Spleen (tissue), 11 donors: Measurements from ENCODE around the gene PITHD1. TPM values are rescaled to one million over a fixed set of nuclear protein-coding genes. Genes with fewer than 3 reads are reported as not detected.

Experiments
- DNase-seq: peaks from one replicate; pipeline ENCODE4 v3.0.0-alpha.2; 2020
- H3K27ac ChIP-seq, 8 donors: fragments of 200-600 bp; sonication (generic) in 7 of 8; 1 replicate in 4 of 8; 2 replicates in 4 of 8; pipeline versions ENCODE4 v1.5.0 to v1.8.0; 2016 to 2021; ENCODE audit warnings: inconsistent platforms in 4 of 8, mild to moderate bottlenecking in 4 of 8, moderate library complexity in 1 of 8
- H3K27me3 ChIP-seq, 7 donors: fragments of 200-600 bp; sonication (generic) in 6 of 7; replicated peaks in 1 of 7; 1 replicate in 4 of 7; 2 replicates in 3 of 7; pipeline versions ENCODE4 v1.5.0 to v1.8.0; 2016 to 2021; ENCODE audit warnings: inconsistent platforms in 3 of 7, mild to moderate bottlenecking in 1 of 7
- H3K36me3 ChIP-seq, 6 donors: fragments of 200-600 bp; sonication (generic) in 5 of 6; 1 replicate in 4 of 6; 2 replicates in 2 of 6; pipeline versions ENCODE4 v1.5.0 to v1.8.0; 2016 to 2021; ENCODE audit warnings: inconsistent platforms in 2 of 6
- H3K4me1 ChIP-seq, 6 donors: fragments of 200-600 bp; sonication (generic) in 5 of 6; 1 replicate in 3 of 6; 2 replicates in 3 of 6; pipeline versions ENCODE4 v1.5.0 to v1.8.0; 2016 to 2021; ENCODE audit warnings: inconsistent platforms in 3 of 6
- H3K4me3 ChIP-seq, 8 donors: fragments of 200-600 bp; sonication (generic) in 7 of 8; 1 replicate in 4 of 8; 2 replicates in 4 of 8; pipeline versions ENCODE4 v1.5.0 to v1.8.0; 2016 to 2021; ENCODE audit warnings: inconsistent platforms in 4 of 8, mild to moderate bottlenecking in 4 of 8, moderate library complexity in 2 of 8
- H3K9me3 ChIP-seq, 8 donors: fragments of 200-600 bp; sonication (generic) in 7 of 8; 1 replicate in 4 of 8; 2 replicates in 4 of 8; pipeline versions ENCODE4 v1.5.0 to v1.8.0; 2016 to 2021; ENCODE audit warnings: inconsistent platforms in 4 of 8
- POLR2A ChIP-seq, 3 donors: fragments of 450-650 bp; IDR thresholded peaks; one replicate each; pipeline ENCODE4 v1.5.1; 2017; ENCODE audit warnings: antibody characterized with exemption in 3 of 3, mild to moderate bottlenecking in 1 of 3
- POLR2AphosphoS5 ChIP-seq, 3 donors: sonication (generic); formaldehyde crosslinking; IDR thresholded peaks; one replicate each; pipeline ENCODE4 v1.5.1; 2017; ENCODE audit warnings: antibody characterized with exemption in 3 of 3
- WGBS, 5 donors: extraction: QIAGEN DNeasy Blood & Tissue Kit in 3 of 5; methylation state at CpG; one replicate each; pipeline versions ENCODE4 v1.1.5 to v1.1.7; 2013 to 2018; 5-methylcytosine and 5-hydroxymethylcytosine counted together
- intact Hi-C: fragments of 100-400 bp; cut with DNase I; formaldehyde crosslinking; loops from one replicate; pipeline ENCODE4 v1.15.0; 2023; ENCODE audit warnings: low total_unique reads
- polyA plus RNA-seq, 3 donors: library from polyadenylated mRNA; stranded (reverse); fragments of 200-250 nt; gene quantifications; one replicate each; pipeline ENCODE4 v1.2.1, GENCODE V29; 2013
- total RNA-seq, 7 donors: library from RNA; depleted of rRNA in 3 of 7; stranded (reverse); fragments of >200 nt in 3 of 7; fragmentation: NEBNext Ultra II Directional in 4 of 7; extraction: Animal tissue kit (Norgen Biotek cat#: 25700) in 4 of 7; gene quantifications; one replicate each; pipeline versions ENCODE4 v1.1.0 to v1.2.1, GENCODE V29; 2016 to 2021
- TF ChIP-seq, protein P1 (sequence below), 11 experiments: fragments of 200-600 bp in 7 of 11; fragments of 450-650 bp in 4 of 11; sonication (generic) in 4 of 11; IDR thresholded peaks in 8 of 11; conservative IDR thresholded peaks in 3 of 11; 1 replicate in 7 of 11; 2 replicates in 4 of 11; pipeline versions ENCODE4 v1.4.0 to v1.8.0; 2016 to 2021; ENCODE audit warnings: antibody characterized with exemption in 11 of 11, inconsistent platforms in 4 of 11, mild to moderate bottlenecking in 1 of 11
- donor health status: healthy with polysubstance abuse.
- donor health status: DM: no; HTN: no; CAD: no; lungs with moderate emphysema.
- donor health status: DM: no; HTN: no; CAD: no.
- donor health status: Bipolar disorder and iron deficiency.
- donor health status: healthy.
- donor health status: DM: no; HTN: no; CAD: no.
- donor health status: DM: yes; HTN: yes; CAD: no.

Gene PITHD1
- total and polyA plus RNA-seq, 10 donors: 43.9 to 68.5 (median 52.0) TPM

- no peak for DNase-seq
- intact Hi-C loops: loop anchor here (10.0 kb wide), 1 partner anchor 51 kb away; the partner anchor contains the start of gene RPL11
- peaks cover 0 to 45% (median 14%) of the 10 kb centered on the region in 6 donors for H3K36me3 ChIP-seq
- H3K9me3 ChIP-seq: no peaks in the 10 kb centered on the region
- H3K4me3 ChIP-seq: no peak overlapping the region
- H3K27me3 ChIP-seq: no peaks in the 10 kb centered on the region
- 52 to 63% (median 57%) methylated on average over 1 of the region's 1 CpG for WGBS, 5 donors
- peak overlapping the region in 1 of 8 donors; percentile 96 for H3K27ac ChIP-seq
- TF ChIP-seq POLR2A (IDR thresholded peaks at IDR 0.05): no peak
- TF ChIP-seq, protein P1, sequence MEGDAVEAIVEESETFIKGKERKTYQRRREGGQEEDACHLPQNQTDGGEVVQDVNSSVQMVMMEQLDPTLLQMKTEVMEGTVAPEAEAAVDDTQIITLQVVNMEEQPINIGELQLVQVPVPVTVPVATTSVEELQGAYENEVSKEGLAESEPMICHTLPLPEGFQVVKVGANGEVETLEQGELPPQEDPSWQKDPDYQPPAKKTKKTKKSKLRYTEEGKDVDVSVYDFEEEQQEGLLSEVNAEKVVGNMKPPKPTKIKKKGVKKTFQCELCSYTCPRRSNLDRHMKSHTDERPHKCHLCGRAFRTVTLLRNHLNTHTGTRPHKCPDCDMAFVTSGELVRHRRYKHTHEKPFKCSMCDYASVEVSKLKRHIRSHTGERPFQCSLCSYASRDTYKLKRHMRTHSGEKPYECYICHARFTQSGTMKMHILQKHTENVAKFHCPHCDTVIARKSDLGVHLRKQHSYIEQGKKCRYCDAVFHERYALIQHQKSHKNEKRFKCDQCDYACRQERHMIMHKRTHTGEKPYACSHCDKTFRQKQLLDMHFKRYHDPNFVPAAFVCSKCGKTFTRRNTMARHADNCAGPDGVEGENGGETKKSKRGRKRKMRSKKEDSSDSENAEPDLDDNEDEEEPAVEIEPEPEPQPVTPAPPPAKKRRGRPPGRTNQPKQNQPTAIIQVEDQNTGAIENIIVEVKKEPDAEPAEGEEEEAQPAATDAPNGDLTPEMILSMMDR (IDR thresholded peaks at IDR 0.05 in 8 of 11, conservative IDR thresholded peaks at IDR 0.05 in 3 of 11): peak in 8 of 11 experiments; percentile 11 to 35 (median 28)
- no peak for TF ChIP-seq POLR2AphosphoS5 (IDR thresholded peaks at IDR 0.05)
- H3K4me1 ChIP-seq: peaks cover 19 to 68% (median 60%) of the 10 kb centered on the region in 6 donors
Observed at GRCh38 chr1:23745515-23745914, 32.7 kb upstream of the PITHD1 start.

DNA sequence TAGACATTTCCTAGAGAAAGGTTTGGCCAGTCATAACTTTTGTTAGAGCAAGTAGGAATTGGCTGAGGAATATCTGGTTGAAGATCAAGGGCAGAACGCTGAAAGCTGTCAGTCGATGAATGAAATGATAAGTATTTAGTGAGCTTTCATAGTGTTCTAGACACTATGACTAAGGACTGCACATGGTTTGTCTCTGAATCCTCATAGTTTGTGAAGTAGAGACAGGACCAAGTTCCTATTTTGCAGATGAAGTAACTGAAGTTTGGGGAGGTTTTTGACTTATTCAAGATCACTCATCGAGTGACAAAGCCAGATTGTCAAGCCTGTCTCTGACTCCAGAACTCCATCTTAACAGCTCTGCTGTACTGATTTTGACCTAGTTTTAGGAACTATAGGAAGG lies 30.2 kb upstream of the PITHD1 start:
- DNase-seq: no peak
- 71 to 83% (median 75%) methylated on average over 3 of the region's 3 CpGs for WGBS, 5 donors
- TF ChIP-seq, protein P1 (IDR thresholded peaks at IDR 0.05 in 8 of 11, conservative IDR thresholded peaks at IDR 0.05 in 3 of 11): no peak
- TF ChIP-seq POLR2AphosphoS5 (IDR thresholded peaks at IDR 0.05): no peak
- no peak for TF ChIP-seq POLR2A (IDR thresholded peaks at IDR 0.05)
- intact Hi-C loops: loop anchor here (10.0 kb wide), 1 partner anchor 53 kb away; the partner anchor contains the start of gene RPL11
- Histone ChIP-seq H3K27me3 (no peaks in the 10 kb centered on the region), H3K4me1 (peaks cover 19 to 67% (median 51%) of the 10 kb centered on the region in 6 donors), H3K4me3 (no peak overlapping the region), H3K9me3 (no peaks in the 10 kb centered on the region), H3K36me3 (peaks cover 0 to 70% (median 39%) of the 10 kb centered on the region in 6 donors), H3K27ac (peak overlapping the region in 1 of 8 donors; percentile 15)

DNA sequence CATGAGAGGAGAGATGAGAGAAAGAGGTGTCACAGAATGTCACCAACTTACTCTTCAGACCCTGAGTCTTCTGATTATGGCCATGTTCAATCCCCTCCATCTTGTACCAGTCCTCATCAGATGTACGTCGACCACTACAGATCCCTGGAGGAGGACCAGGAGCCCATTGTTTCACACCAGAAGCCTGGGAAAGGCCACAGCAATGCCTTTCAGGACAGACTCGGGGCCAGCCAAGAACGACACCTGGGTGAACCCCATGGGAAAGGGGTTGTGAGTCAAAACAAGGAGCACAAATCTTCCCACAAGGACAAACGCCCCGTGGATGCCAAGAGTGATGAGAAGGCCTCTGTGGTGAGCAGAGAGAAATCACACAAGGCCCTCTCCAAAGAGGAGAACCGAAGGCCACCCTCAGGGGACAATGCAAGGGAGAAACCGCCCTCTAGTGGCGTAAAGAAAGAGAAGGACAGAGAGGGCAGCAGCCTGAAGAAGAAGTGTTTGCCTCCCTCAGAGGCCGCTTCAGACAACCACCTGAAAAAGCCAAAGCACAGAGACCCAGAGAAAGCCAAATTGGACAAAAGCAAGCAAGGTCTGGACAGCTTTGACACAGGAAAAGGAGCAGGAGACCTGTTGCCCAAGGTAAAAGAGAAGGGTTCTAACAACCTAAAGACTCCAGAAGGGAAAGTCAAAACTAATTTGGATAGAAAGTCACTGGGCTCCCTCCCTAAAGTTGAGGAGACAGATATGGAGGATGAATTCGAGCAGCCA lies 27.0 kb upstream of the PITHD1 start:
- no peak for DNase-seq
- Histone ChIP-seq H3K27ac (no peak overlapping the region), H3K4me1 (peaks cover 9 to 42% (median 27%) of the 10 kb centered on the region in 6 donors), H3K27me3 (no peaks in the 10 kb centered on the region), H3K4me3 (no peak overlapping the region), H3K36me3 (peaks cover 11 to 96% (median 68%) of the 10 kb centered on the region in 6 donors), H3K9me3 (no peaks in the 10 kb centered on the region)
- TF ChIP-seq POLR2A (IDR thresholded peaks at IDR 0.05): no peak
- peak in 2 of 3 donors; percentile 15 to 42 for TF ChIP-seq POLR2AphosphoS5 (IDR thresholded peaks at IDR 0.05)
- TF ChIP-seq, protein P1 (IDR thresholded peaks at IDR 0.05 in 8 of 11, conservative IDR thresholded peaks at IDR 0.05 in 3 of 11): peak in 10 of 11 experiments; percentile 26 to 70 (median 51)
- 62 to 80% (median 75%) methylated on average over 11 of the region's 11 CpGs for WGBS, 5 donors
- intact Hi-C loops: no loop called here

DNA sequence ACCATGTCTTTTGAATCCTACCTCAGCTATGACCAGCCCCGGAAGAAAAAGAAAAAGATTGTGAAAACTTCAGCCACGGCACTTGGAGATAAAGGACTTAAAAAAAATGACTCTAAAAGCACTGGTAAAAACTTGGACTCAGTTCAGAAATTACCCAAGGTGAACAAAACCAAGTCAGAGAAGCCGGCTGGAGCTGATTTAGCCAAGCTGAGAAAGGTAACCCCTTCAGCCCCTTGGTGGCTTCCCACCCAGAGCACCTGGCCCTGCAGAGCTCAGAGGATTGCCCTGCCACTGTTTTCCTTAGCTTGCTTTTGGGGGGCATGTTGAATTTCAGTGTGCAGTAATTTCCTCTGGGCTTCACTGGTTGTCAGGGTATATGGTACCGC lies 26.4 kb upstream of the PITHD1 start:
- Histone ChIP-seq H3K9me3 (no peaks in the 10 kb centered on the region), H3K4me3 (no peak overlapping the region), H3K4me1 (peaks cover 9 to 36% (median 22%) of the 10 kb centered on the region in 6 donors), H3K36me3 (peaks cover 12 to 96% (median 73%) of the 10 kb centered on the region in 6 donors), H3K27ac (no peak overlapping the region), H3K27me3 (no peaks in the 10 kb centered on the region)
- no peak for TF ChIP-seq POLR2AphosphoS5 (IDR thresholded peaks at IDR 0.05)
- no peak for TF ChIP-seq POLR2A (IDR thresholded peaks at IDR 0.05)
- TF ChIP-seq, protein P1 (IDR thresholded peaks at IDR 0.05 in 8 of 11, conservative IDR thresholded peaks at IDR 0.05 in 3 of 11): no peak
- intact Hi-C loops: no loop called here
- no peak for DNase-seq
- 91 to 96% (median 93%) methylated on average over 4 of the region's 4 CpGs for WGBS, 5 donors
